ENCODE measurements around the gene ADAMTS2. TPM values are rescaled to one million over a fixed set of nuclear protein-coding genes. Genes with fewer than 3 reads are reported as not detected.
A peak's percentile ranks its signal among the peaks of the same experiment; 100 is the strongest.

Gene ADAMTS2
- polyA plus RNA-seq, 3 donors = 0.74 to 2.3 TPM; not detected in 1

- H3K27ac Mint-ChIP-seq = no peak overlapping the region
- H3K4me3 Mint-ChIP-seq = peak overlapping the region in 1 of 2 donors; percentile 82
Observed at GRCh38 chr5:179342577-179342976, 2.7 kb downstream of the ADAMTS2 start.

GRCh38 chr5:179340465-179340864 lies 4.8 kb downstream of the ADAMTS2 start:
- no peak overlapping the region for H3K9ac ChIP-seq (ENCODE audit: insufficient read depth, low read length, poor library complexity, severe bottlenecking)
- no peak overlapping the region for H2AFZ ChIP-seq (ENCODE audit: insufficient read depth, low read depth, low read length, poor library complexity, severe bottlenecking)
- Mint-ChIP-seq H3K9me3 (peaks cover 0 to 8% (median 4%) of the 10 kb centered on the region in 7 donors), H3K27me3 (ENCODE audit: low read depth in 3 of 3) (peaks cover 38 to 49% (median 43%) of the 10 kb centered on the region in 3 donors), H3K4me1 (peaks cover 9% of the 10 kb centered on the region), H3K36me3 (peaks cover 0 to 8% of the 10 kb centered on the region in 2 donors), H3K4me3 (peak overlapping the region in 1 of 2 donors; percentile 46), H3K27ac (no peak overlapping the region)
- WGBS (ENCODE audit: insufficient coverage) = 89% methylated on average over 4 of the region's 8 CpGs
- no peaks in the 10 kb centered on the region for H3K36me3 ChIP-seq (replicated peaks in 1 of 2; ENCODE audit: control insufficient read depth in 1 of 2, insufficient read depth in 2 of 2, low read length in 2 of 2)
- intact Hi-C loops (cut with micrococcal nuclease) = no loop called here
- H3K4me3 ChIP-seq (replicated peaks in 1 of 3; ENCODE audit: low read depth in 2 of 3, low read length in 3 of 3) = no peak overlapping the region
- no peaks in the 10 kb centered on the region for H3K79me2 ChIP-seq (ENCODE audit: insufficient read depth, low read length)
- no peak for TF ChIP-seq CTCF (IDR thresholded peaks at IDR 0.05)
- H3K4me2 ChIP-seq (replicated peaks; ENCODE audit: extremely low read depth, low read length, poor library complexity, severe bottlenecking) = no peak overlapping the region
- H3K27me3 ChIP-seq (ENCODE audit: control insufficient read depth in 2 of 2, insufficient read depth in 2 of 2, low read length in 2 of 2) = peaks cover 15 to 31% of the 10 kb centered on the region in 2 donors
- H3K27ac ChIP-seq (ENCODE audit: low read depth in 1 of 2, low read length in 2 of 2) = no peak overlapping the region
- no peak for DNase-seq
- peaks cover 0 to 6% of the 10 kb centered on the region in 2 donors for H3K9me3 ChIP-seq (replicated peaks in 1 of 2; ENCODE audit: control insufficient read depth in 1 of 2, insufficient read depth in 1 of 2, low read length in 2 of 2)
- H3K4me1 ChIP-seq (ENCODE audit: control insufficient read depth in 1 of 2, insufficient read depth in 2 of 2, low read length in 2 of 2) = peaks cover 10 to 15% of the 10 kb centered on the region in 2 donors
- no peaks in the 10 kb centered on the region for H4K20me1 ChIP-seq (ENCODE audit: insufficient read depth, low read length)

More at GRCh38 chr5:179342577-179342976, 2.7 kb downstream of the ADAMTS2 start:
- TF ChIP-seq CTCF (IDR thresholded peaks at IDR 0.05) = no peak
- Mint-ChIP-seq H3K4me1 (peaks cover 14% of the 10 kb centered on the region), H3K36me3 (peaks cover 0 to 8% of the 10 kb centered on the region in 2 donors), H3K9me3 (peaks cover 0 to 14% (median 6%) of the 10 kb centered on the region in 7 donors), H3K27me3 (ENCODE audit: low read depth in 3 of 3) (peaks cover 50 to 63% (median 59%) of the 10 kb centered on the region in 3 donors)
- Histone ChIP-seq H2AFZ (ENCODE audit: insufficient read depth, low read depth, low read length, poor library complexity, severe bottlenecking) (no peak overlapping the region), H3K4me2 (replicated peaks; ENCODE audit: extremely low read depth, low read length, poor library complexity, severe bottlenecking) (no peak overlapping the region), H3K9ac (ENCODE audit: insufficient read depth, low read length, poor library complexity, severe bottlenecking) (no peak overlapping the region), H3K36me3 (replicated peaks in 1 of 2; ENCODE audit: control insufficient read depth in 1 of 2, insufficient read depth in 2 of 2, low read length in 2 of 2) (no peaks in the 10 kb centered on the region), H4K20me1 (ENCODE audit: insufficient read depth, low read length) (no peaks in the 10 kb centered on the region), H3K79me2 (ENCODE audit: insufficient read depth, low read length) (no peaks in the 10 kb centered on the region), H3K4me1 (ENCODE audit: control insufficient read depth in 1 of 2, insufficient read depth in 2 of 2, low read length in 2 of 2) (peaks cover 10 to 20% of the 10 kb centered on the region in 2 donors), H3K4me3 (replicated peaks in 1 of 3; ENCODE audit: low read depth in 2 of 3, low read length in 3 of 3) (no peak overlapping the region), H3K27me3 (ENCODE audit: control insufficient read depth in 2 of 2, insufficient read depth in 2 of 2, low read length in 2 of 2) (peaks cover 19 to 50% of the 10 kb centered on the region in 2 donors), H3K27ac (ENCODE audit: low read depth in 1 of 2, low read length in 2 of 2) (no peak overlapping the region), H3K9me3 (replicated peaks in 1 of 2; ENCODE audit: control insufficient read depth in 1 of 2, insufficient read depth in 1 of 2, low read length in 2 of 2) (peaks cover 0 to 12% of the 10 kb centered on the region in 2 donors)
- intact Hi-C loops (cut with micrococcal nuclease) = no loop called here
- DNase-seq = no peak
- 53% methylated on average over 13 of the region's 13 CpGs for WGBS (ENCODE audit: insufficient coverage)
